GM10266 (cell line): ENCODE measurements around the gene SPTLC3.

ENCODE experiments used
- DNase-seq: peaks from one replicate; pipeline ENCODE4 v3.0.0; 2012; ENCODE audit errors: extremely low spot score
- CTCF ChIP-seq: IDR thresholded peaks from 2 replicates; pipeline ENCODE4 v1.5.1; 2012; ENCODE audit warnings: mild to moderate bottlenecking, low read depth; ENCODE audit not compliant: control insufficient read depth, insufficient read depth; ENCODE audit errors: missing control alignments

The SPTLC3 gene

DNA sequence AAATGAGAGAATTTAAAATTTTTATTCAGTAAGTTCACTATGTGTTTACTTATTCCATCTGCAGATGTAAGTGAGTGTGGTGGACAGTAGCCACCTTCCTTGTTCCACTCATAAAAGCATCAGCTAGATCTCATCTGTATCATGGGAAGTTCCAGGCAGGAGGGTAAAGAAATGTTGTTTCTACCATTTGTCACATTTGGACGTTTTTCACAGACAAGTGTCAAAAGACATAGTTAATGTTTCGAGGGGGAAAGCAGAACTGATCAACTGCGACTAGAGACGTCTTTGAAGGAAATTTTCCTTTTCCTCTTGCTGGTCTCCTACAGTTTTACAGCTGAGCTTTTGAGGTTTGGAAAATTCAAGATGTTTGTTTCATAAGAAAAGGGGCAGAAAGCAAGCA is 156.4 kb downstream of the SPTLC3 start:
- TF ChIP-seq CTCF: no peak
- no peak for DNase-seq

- no peak for TF ChIP-seq CTCF
- DNase-seq: no peak
Observed at GRCh38 chr20:13166011-13166410, 157.2 kb downstream of the SPTLC3 start.

DNA sequence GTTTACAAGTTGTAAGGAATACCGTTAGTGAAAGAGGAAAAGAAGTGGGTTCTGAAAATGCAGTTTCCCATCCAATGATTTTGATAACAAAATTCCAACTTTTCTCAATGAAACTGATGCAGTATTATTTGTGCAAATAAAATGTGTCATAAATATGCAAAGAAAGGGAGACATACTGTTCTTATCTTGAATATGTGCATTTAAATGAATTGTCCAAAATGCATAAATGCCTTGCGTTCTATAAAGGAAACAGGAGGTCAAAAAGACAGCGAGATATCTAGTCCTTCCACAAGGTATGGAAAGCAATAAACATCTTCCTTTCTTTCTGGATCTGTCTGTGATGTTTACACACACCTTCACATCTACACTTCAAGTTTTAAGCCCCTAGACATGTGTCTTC is 157.7 kb downstream of the SPTLC3 start:
- TF ChIP-seq CTCF: no peak
- no peak for DNase-seq

GRCh38 chr20:13169086-13169485 is 160.3 kb downstream of the SPTLC3 start:
- no peak for DNase-seq
- no peak for TF ChIP-seq CTCF

GRCh38 chr20:13170771-13171170 is 162.0 kb downstream of the SPTLC3 start:
- no peak for TF ChIP-seq CTCF
- no peak for DNase-seq

GRCh38 chr20:13173201-13173600 is 164.4 kb downstream of the SPTLC3 start:
- DNase-seq: no peak
- TF ChIP-seq CTCF: no peak

GRCh38 chr20:13174402-13174801 is 165.6 kb downstream of the SPTLC3 start:
- DNase-seq: no peak
- TF ChIP-seq CTCF: no peak
